ENCODE measurements around the gene GLA. TPM values are rescaled to one million over a fixed set of nuclear protein-coding genes. Genes with fewer than 3 reads are reported as not detected.

GLA gene
- total and polyA plus RNA-seq, 4 donors, result 9.5 to 16.3 (median 13.2) TPM

GRCh38 chrX:101349193-101349562, 58.5 kb downstream of the GLA start (continued):
- TF ChIP-seq HNF4A (conservative IDR thresholded peaks at IDR 0.05) (no peak), ZBTB33 (IDR thresholded peaks at IDR 0.05) (no peak), YY1 (IDR thresholded peaks at IDR 0.05) (no peak), MAX (IDR thresholded peaks at IDR 0.05) (no peak), SP1 (IDR thresholded peaks at IDR 0.05) (no peak), TAF1 (conservative IDR thresholded peaks at IDR 0.05) (no peak)

GRCh38 chrX:101348452-101349192, 59.1 kb downstream of the GLA start, which contains the start of gene TIMM8A:
Gene TIMM8A (minus strand): TSS chrX:101348742. CDS start chrX:101348664, 78 bp downstream.
- WGBS, result under 1% methylated on average over 55 of the region's 55 CpGs
- H3K27ac ChIP-seq (ENCODE audit: low read depth in 1 of 2, low read length in 2 of 2), result peak within 1 kb of the TSS; percentile 64 to 88
- peak within 1 kb of the TSS; percentile 55 to 58 for H3K9ac ChIP-seq (ENCODE audit: low read depth in 1 of 2, low read length in 2 of 2)

DNA sequence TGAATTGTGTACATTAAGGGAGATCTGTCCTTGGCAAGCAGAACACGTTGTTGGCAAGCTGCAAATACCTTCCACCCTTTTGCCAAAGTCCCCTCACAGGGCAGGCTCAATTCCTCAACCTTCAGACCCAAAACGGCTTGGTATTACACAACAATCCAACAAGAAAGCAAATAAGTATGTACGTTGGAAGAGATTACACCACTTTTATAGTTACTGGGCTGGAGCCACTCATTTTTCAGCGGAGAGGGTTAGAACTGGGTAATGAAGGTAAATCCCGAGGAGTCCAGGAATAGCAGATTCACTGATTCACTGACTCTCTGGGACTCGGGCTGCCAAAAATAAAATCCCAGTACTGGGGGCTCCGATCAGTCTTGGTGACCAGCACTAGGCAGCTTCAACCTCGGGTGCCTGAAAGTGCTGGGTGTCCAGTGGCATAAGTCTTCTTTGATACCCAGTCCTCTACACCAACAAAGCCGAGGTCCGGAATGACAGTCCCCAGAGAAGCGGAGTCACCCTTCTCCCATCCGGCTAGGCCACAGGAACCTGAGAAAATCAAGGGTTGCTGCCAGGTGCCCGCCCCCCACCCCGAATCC, 59.8 kb downstream of the GLA start:
- peaks cover 0 to 2% (median 0%) of the 10 kb centered on the region in 4 donors for H3K36me3 ChIP-seq (ENCODE audit: control insufficient read depth in 4 of 4, insufficient read depth in 3 of 4, low read depth in 1 of 4, low read length in 3 of 4)
- peaks cover 2 to 9% (median 4%) of the 10 kb centered on the region in 4 donors for H3K4me1 ChIP-seq (ENCODE audit: control insufficient read depth in 4 of 4, insufficient read depth in 4 of 4, low read length in 3 of 4)
- peak; percentile 34 for DNase-seq (ENCODE audit: low spot score)
- peak overlapping the region; percentile 80 to 82 (median 82) for H3K4me3 ChIP-seq (ENCODE audit: low read depth in 1 of 3, low read length in 3 of 3)
- H3K9ac ChIP-seq (ENCODE audit: low read depth in 1 of 2, low read length in 2 of 2), result peak overlapping the region; percentile 55 to 58
- no peaks in the 10 kb centered on the region for H3K27me3 ChIP-seq (ENCODE audit: control insufficient read depth in 4 of 4, insufficient read depth in 4 of 4, low read length in 3 of 4)
- no peaks in the 10 kb centered on the region for H3K9me3 ChIP-seq (ENCODE audit: control insufficient read depth in 4 of 4, low read length in 3 of 4)
- WGBS, result under 1% methylated on average over 14 of the region's 14 CpGs
- TF ChIP-seq SP1 (IDR thresholded peaks at IDR 0.05), result peak; percentile 30
- TF ChIP-seq HNF4A (conservative IDR thresholded peaks at IDR 0.05), result peak; percentile 78 to 83
- TF ChIP-seq HNF4G (IDR thresholded peaks at IDR 0.05), result no peak
- TF ChIP-seq YY1 (IDR thresholded peaks at IDR 0.05), result no peak
- TF ChIP-seq RXRA (IDR thresholded peaks at IDR 0.05), result peak in 1 of 2 donors; percentile 24
- no peak for TF ChIP-seq RAD21 (IDR thresholded peaks at IDR 0.05)
- peak overlapping the region; percentile 64 to 88 for H3K27ac ChIP-seq (ENCODE audit: low read depth in 1 of 2, low read length in 2 of 2)

More at GRCh38 chrX:101348452-101349192, 59.1 kb downstream of the GLA start, which contains the start of gene TIMM8A:
- H3K4me1 ChIP-seq (ENCODE audit: control insufficient read depth in 4 of 4, insufficient read depth in 4 of 4, low read length in 3 of 4), result peaks cover 2 to 9% (median 4%) of the 10 kb centered on the region in 4 donors
- peak within 1 kb of the TSS; percentile 80 to 82 (median 82) for H3K4me3 ChIP-seq (ENCODE audit: low read depth in 1 of 3, low read length in 3 of 3)
- H3K36me3 ChIP-seq (ENCODE audit: control insufficient read depth in 4 of 4, insufficient read depth in 3 of 4, low read depth in 1 of 4, low read length in 3 of 4), result peaks cover 0 to 1% (median 0%) of the 10 kb centered on the region in 4 donors
- DNase-seq (ENCODE audit: low spot score), result peak; percentile 76
- H3K9me3 ChIP-seq (ENCODE audit: control insufficient read depth in 4 of 4, low read length in 3 of 4), result no peaks in the 10 kb centered on the region
- TF ChIP-seq HNF4G (IDR thresholded peaks at IDR 0.05) (no peak), SP1 (IDR thresholded peaks at IDR 0.05) (peak; percentile 8), GABPA (IDR thresholded peaks at IDR 0.05 in 1 of 2, conservative IDR thresholded peaks at IDR 0.05 in 1 of 2) (peak; percentile 43 to 88), MAX (IDR thresholded peaks at IDR 0.05) (peak; percentile 31), FOXA2 (IDR thresholded peaks at IDR 0.05) (no peak), EGR1 (IDR thresholded peaks at IDR 0.05; ENCODE audit: low read depth in 2 of 2) (no peak)
- TF ChIP-seq, protein P1, sequence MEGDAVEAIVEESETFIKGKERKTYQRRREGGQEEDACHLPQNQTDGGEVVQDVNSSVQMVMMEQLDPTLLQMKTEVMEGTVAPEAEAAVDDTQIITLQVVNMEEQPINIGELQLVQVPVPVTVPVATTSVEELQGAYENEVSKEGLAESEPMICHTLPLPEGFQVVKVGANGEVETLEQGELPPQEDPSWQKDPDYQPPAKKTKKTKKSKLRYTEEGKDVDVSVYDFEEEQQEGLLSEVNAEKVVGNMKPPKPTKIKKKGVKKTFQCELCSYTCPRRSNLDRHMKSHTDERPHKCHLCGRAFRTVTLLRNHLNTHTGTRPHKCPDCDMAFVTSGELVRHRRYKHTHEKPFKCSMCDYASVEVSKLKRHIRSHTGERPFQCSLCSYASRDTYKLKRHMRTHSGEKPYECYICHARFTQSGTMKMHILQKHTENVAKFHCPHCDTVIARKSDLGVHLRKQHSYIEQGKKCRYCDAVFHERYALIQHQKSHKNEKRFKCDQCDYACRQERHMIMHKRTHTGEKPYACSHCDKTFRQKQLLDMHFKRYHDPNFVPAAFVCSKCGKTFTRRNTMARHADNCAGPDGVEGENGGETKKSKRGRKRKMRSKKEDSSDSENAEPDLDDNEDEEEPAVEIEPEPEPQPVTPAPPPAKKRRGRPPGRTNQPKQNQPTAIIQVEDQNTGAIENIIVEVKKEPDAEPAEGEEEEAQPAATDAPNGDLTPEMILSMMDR (IDR thresholded peaks at IDR 0.05; ENCODE audit: low read depth, low read length, missing input control), result no peak
- no peaks in the 10 kb centered on the region for H3K27me3 ChIP-seq (ENCODE audit: control insufficient read depth in 4 of 4, insufficient read depth in 4 of 4, low read length in 3 of 4)

Other genes starting within 250 kb of the GLA start
- under 1 TPM; under 0.01 to 0.23 TPM for gene DRP2, start 188.1 kb downstream of the GLA start, total RNA-seq
- not detected for gene DRP2, start 188.1 kb downstream of the GLA start, polyA plus RNA-seq
- under 1 TPM in 1 of 2 donors, not detected in 1; 0.33 TPM for gene TAF7L, start 116.6 kb downstream of the GLA start, total RNA-seq
- gene TAF7L, start 116.6 kb downstream of the GLA start, polyA plus RNA-seq, result under 1 TPM; 0.03 to 0.40 TPM
- gene TIMM8A, start 59.2 kb downstream of the GLA start, total RNA-seq, result 10 to 100 TPM in 1 of 2 donors, 1 to 10 TPM in 1; 6.1 to 12.3 TPM
- gene TIMM8A, start 59.2 kb downstream of the GLA start, polyA plus RNA-seq, result 10 to 100 TPM; 15.2 to 21.4 TPM
- 10 to 100 TPM in 1 of 2 donors, 1 to 10 TPM in 1; 2.9 to 22.6 TPM for gene BTK, start 21.7 kb downstream of the GLA start, total RNA-seq
- 1 to 10 TPM in 1 of 2 donors, under 1 TPM in 1; 0.99 to 1.7 TPM for gene BTK, start 21.7 kb downstream of the GLA start, polyA plus RNA-seq
- 100 to 1,000 TPM; 301 to 519 TPM for gene RPL36A, start 16.9 kb downstream of the GLA start, total RNA-seq
- 100 to 1,000 TPM; 123 to 458 TPM for gene RPL36A, start 16.9 kb downstream of the GLA start, polyA plus RNA-seq
- 10 to 100 TPM; 31.5 to 36.2 TPM for gene HNRNPH2, start 297 bp upstream of the GLA start, total RNA-seq
- gene HNRNPH2, start 297 bp upstream of the GLA start, polyA plus RNA-seq, result 10 to 100 TPM; 33.3 to 36.9 TPM
- gene ARMCX4, start 77.5 kb upstream of the GLA start, total RNA-seq, result 1 to 10 TPM; 2.1 to 4.6 TPM
- gene ARMCX4, start 77.5 kb upstream of the GLA start, polyA plus RNA-seq, result 1 to 10 TPM; 1.4 to 1.9 TPM
- gene ARMCX1, start 142.6 kb upstream of the GLA start, total RNA-seq, result 1 to 10 TPM; 2.3 to 9.0 TPM
- gene ARMCX1, start 142.6 kb upstream of the GLA start, polyA plus RNA-seq, result 1 to 10 TPM; 1.1 to 1.8 TPM
- 10 to 100 TPM in 1 of 2 donors, 1 to 10 TPM in 1; 6.9 to 11.7 TPM for gene ARMCX6, start 210.1 kb upstream of the GLA start, total RNA-seq
- gene ARMCX6, start 210.1 kb upstream of the GLA start, polyA plus RNA-seq, result 10 to 100 TPM; 12.6 to 13.3 TPM
- gene ARMCX3, start 215.2 kb upstream of the GLA start, total RNA-seq, result 10 to 100 TPM; 33.4 to 35.3 TPM
- 10 to 100 TPM; 18.0 to 27.6 TPM for gene ARMCX3, start 215.2 kb upstream of the GLA start, polyA plus RNA-seq

Measured in liver (tissue), 9 donors.